PC-3 (cell line): ENCODE results near the gene DEFB123. TPM values are rescaled to one million over a fixed set of nuclear protein-coding genes. Genes with fewer than 3 reads are reported as not detected.

ENCODE experiments used
- ATAC-seq: fragments of 200-7000 bp; cut with Tn5 transposase; 2 replicates; pipeline ENCODE4 v1.9.1; 2020; ENCODE audit warnings: mild to moderate bottlenecking, moderate library complexity
- BruUV-seq: library from RNA; stranded (reverse); fragments of 400-500 nt; replicated peaks from 2 replicates; lab custom pipeline; 2021; lab: Mats Ljungman, UMichigan
- CTCF ChIA-PET: fragments of 300-600 bp; sonication (Branson Sonifier 250); formaldehyde crosslinking; loops from one replicate; lab custom pipeline; 2022; ENCODE audit warnings: antibody characterized with exemption; lab: Charles Lee
- POLR2A ChIA-PET: fragments of 300-600 bp; sonication (Branson Sonifier 250); formaldehyde crosslinking; loops from one replicate; lab custom pipeline; 2022; ENCODE audit warnings: antibody characterized with exemption; ENCODE audit not compliant: unreplicated experiment; lab: Charles Lee
- DNase-seq: peaks from one replicate; pipeline ENCODE4 v3.0.0-alpha.2; 2015
- H2AFZ ChIP-seq: fragments of 300-600 bp; sonication (generic); 2 replicates; pipeline ENCODE4 v1.6.0; 2016; ENCODE audit warnings: antibody characterized with exemption, low read length
- H3F3A ChIP-seq: fragments of 300-600 bp; sonication (generic); one replicate; pipeline ENCODE4 v1.6.0; 2017; ENCODE audit warnings: antibody characterized with exemption, low read length, control low read depth, mild to moderate bottlenecking; ENCODE audit not compliant: unreplicated experiment
- H3K27ac ChIP-seq: fragments of 300-600 bp; sonication (generic); 2 replicates; pipeline ENCODE4 v1.5.1; 2016; ENCODE audit warnings: mild to moderate bottlenecking, low read length
- H3K27me3 ChIP-seq: fragments of 300-600 bp; sonication (generic); 2 replicates; pipeline ENCODE4 v1.6.1; 2016; ENCODE audit warnings: low read length, mixed read lengths
- H3K36me3 ChIP-seq: fragments of 300-600 bp; sonication (generic); 2 replicates; pipeline ENCODE4 v1.6.1; 2016; ENCODE audit warnings: low read depth, mixed run types, low read length, mixed read lengths
- H3K4me1 ChIP-seq: fragments of 300-600 bp; sonication (generic); 2 replicates; pipeline ENCODE4 v1.5.1; 2016; ENCODE audit warnings: low read length; ENCODE audit not compliant: insufficient read depth
- H3K4me2 ChIP-seq: fragments of 300-600 bp; sonication (generic); 2 replicates; pipeline ENCODE4 v1.6.0; 2016; ENCODE audit warnings: low read length
- H3K4me3 ChIP-seq: fragments of 300-600 bp; sonication (generic); 2 replicates; pipeline ENCODE4 v1.5.1; 2016; ENCODE audit warnings: mild to moderate bottlenecking, low read length, mixed read lengths
- H3K79me2 ChIP-seq: fragments of 300-600 bp; sonication (generic); 2 replicates; pipeline ENCODE4 v1.6.1; 2017; ENCODE audit warnings: low read length, mixed read lengths
- H3K9ac ChIP-seq: fragments of 300-600 bp; sonication (generic); 2 replicates; pipeline ENCODE4 v1.6.0; 2016; ENCODE audit warnings: mild to moderate bottlenecking, low read length
- H3K9me2 ChIP-seq: fragments of 300-600 bp; sonication (generic); replicated peaks from 2 replicates; pipeline ENCODE4 v1.6.1; 2016; ENCODE audit warnings: mixed run types, low read length, mixed read lengths
- H3K9me3 ChIP-seq: fragments of 300-600 bp; sonication (generic); 2 replicates; pipeline ENCODE4 v1.6.1; 2016; ENCODE audit warnings: low read length, mixed read lengths
- H4K20me1 ChIP-seq: fragments of 300-600 bp; sonication (generic); 2 replicates; pipeline ENCODE4 v1.6.1; 2016; ENCODE audit warnings: low read length, mixed read lengths
- EZH2 ChIP-seq: fragments of 300-600 bp; sonication (generic); IDR thresholded peaks from one replicate; pipeline ENCODE4 v1.6.1; 2017; ENCODE audit warnings: antibody characterized with exemption, mild to moderate bottlenecking, low read length; ENCODE audit not compliant: unreplicated experiment
- EZH2phosphoT487 ChIP-seq: fragments of 300-600 bp; sonication (generic); IDR thresholded peaks from 2 replicates; pipeline ENCODE4 v1.6.1; 2018; ENCODE audit warnings: mild to moderate bottlenecking, antibody characterized with exemption, low read length, borderline replicate concordance
- intact Hi-C: fragments of 100-400 bp; cut with micrococcal nuclease; formaldehyde crosslinking; loops from 2 replicates; pipeline ENCODE4 v1.9.0; 2023
- total RNA-seq: library from RNA; depleted of rRNA; stranded (reverse); fragments of >200 nt; gene quantifications from 2 replicates; pipeline ENCODE4 v1.2.3, GENCODE V29; 2014
- TF ChIP-seq, protein P1 (sequence below): fragments of 300-600 bp; sonication (generic); conservative IDR thresholded peaks from 2 replicates; pipeline ENCODE4 v1.5.1; 2017; ENCODE audit warnings: antibody characterized with exemption, low read depth, mild to moderate bottlenecking, low read length

DEFB123 gene
- total RNA-seq, 1 experiment from 2014 or later: not detected

GRCh38 chr20:31474758-31475427, 34.5 kb downstream of the DEFB123 start, which contains the start of the genes DEFB124 and REM1:
Gene DEFB124, minus strand, starts transcription at chr20:31475127. Its CDS starts 2,114 bp downstream, at chr20:31473013.
Gene REM1, plus strand, starts transcription at chr20:31475288. Its CDS starts 1,158 bp downstream, at chr20:31476446.
- peaks cover 48% of the 10 kb centered on the region for H3K27me3 ChIP-seq
- H3K4me2 ChIP-seq: no peak within 1 kb of the TSS
- no peaks in the 10 kb centered on the region for H3K4me1 ChIP-seq
- H4K20me1 ChIP-seq: no peaks in the 10 kb centered on the region
- H3K27ac ChIP-seq: no peak within 1 kb of the TSS
- ATAC-seq (no peak), DNase-seq (no peak)
- H3K9me3 ChIP-seq: no peaks in the 10 kb centered on the region
- no peak within 1 kb of the TSS for H3K9ac ChIP-seq
- H3F3A ChIP-seq: no peaks in the 10 kb centered on the region
- ChIA-PET CTCF (no interaction called here), POLR2A (no interaction called here)
- BruUV-seq: no TSS peak
- no peak within 1 kb of the TSS for H2AFZ ChIP-seq
- TF ChIP-seq EZH2phosphoT487 (no peak), EZH2 (no peak)
- TF ChIP-seq, protein P1, sequence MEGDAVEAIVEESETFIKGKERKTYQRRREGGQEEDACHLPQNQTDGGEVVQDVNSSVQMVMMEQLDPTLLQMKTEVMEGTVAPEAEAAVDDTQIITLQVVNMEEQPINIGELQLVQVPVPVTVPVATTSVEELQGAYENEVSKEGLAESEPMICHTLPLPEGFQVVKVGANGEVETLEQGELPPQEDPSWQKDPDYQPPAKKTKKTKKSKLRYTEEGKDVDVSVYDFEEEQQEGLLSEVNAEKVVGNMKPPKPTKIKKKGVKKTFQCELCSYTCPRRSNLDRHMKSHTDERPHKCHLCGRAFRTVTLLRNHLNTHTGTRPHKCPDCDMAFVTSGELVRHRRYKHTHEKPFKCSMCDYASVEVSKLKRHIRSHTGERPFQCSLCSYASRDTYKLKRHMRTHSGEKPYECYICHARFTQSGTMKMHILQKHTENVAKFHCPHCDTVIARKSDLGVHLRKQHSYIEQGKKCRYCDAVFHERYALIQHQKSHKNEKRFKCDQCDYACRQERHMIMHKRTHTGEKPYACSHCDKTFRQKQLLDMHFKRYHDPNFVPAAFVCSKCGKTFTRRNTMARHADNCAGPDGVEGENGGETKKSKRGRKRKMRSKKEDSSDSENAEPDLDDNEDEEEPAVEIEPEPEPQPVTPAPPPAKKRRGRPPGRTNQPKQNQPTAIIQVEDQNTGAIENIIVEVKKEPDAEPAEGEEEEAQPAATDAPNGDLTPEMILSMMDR: no peak
- H3K36me3 ChIP-seq: no peaks in the 10 kb centered on the region
- no peaks in the 10 kb centered on the region for H3K79me2 ChIP-seq
- intact Hi-C loops: no loop called here
- no peaks in the 10 kb centered on the region for H3K9me2 ChIP-seq
- no peak within 1 kb of the TSS for H3K4me3 ChIP-seq

GRCh38 chr20:31475472-31476293, 35.3 kb downstream of the DEFB123 start:
- Histone ChIP-seq H3K4me2 (no peak overlapping the region), H3K27ac (no peak overlapping the region)

More at GRCh38 chr20:31475472-31476293, 35.3 kb downstream of the DEFB123 start:
- Histone ChIP-seq H3K79me2 (no peaks in the 10 kb centered on the region), H2AFZ (no peak overlapping the region), H3K9me3 (no peaks in the 10 kb centered on the region), H4K20me1 (no peaks in the 10 kb centered on the region), H3K36me3 (no peaks in the 10 kb centered on the region), H3K4me1 (no peaks in the 10 kb centered on the region), H3K4me3 (no peak overlapping the region), H3K9me2 (no peaks in the 10 kb centered on the region), H3F3A (no peaks in the 10 kb centered on the region), H3K27me3 (peaks cover 48% of the 10 kb centered on the region), H3K9ac (no peak overlapping the region)
- intact Hi-C loops: no loop called here
- ATAC-seq (no peak; the same call in 1 of the 2 replicates), DNase-seq (no peak)
- CTCF ChIA-PET: no interaction called here
- POLR2A ChIA-PET: no interaction called here
- TF ChIP-seq, protein P1: no peak
- TF ChIP-seq EZH2phosphoT487 (no peak), EZH2 (no peak)
- no TSS peak for BruUV-seq
